ENCODE measurements around the gene VSIG8. TPM values are rescaled to one million over a fixed set of nuclear protein-coding genes. Genes with fewer than 3 reads are reported as not detected.

VSIG8 gene, protein sequence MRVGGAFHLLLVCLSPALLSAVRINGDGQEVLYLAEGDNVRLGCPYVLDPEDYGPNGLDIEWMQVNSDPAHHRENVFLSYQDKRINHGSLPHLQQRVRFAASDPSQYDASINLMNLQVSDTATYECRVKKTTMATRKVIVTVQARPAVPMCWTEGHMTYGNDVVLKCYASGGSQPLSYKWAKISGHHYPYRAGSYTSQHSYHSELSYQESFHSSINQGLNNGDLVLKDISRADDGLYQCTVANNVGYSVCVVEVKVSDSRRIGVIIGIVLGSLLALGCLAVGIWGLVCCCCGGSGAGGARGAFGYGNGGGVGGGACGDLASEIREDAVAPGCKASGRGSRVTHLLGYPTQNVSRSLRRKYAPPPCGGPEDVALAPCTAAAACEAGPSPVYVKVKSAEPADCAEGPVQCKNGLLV
- total RNA-seq (2021) = not detected in 3 replicates
- not detected for Bru-seq, nascent RNA
- long read RNA-seq, experiment 1 = 0 reads
- long read RNA-seq, experiment 2 = 0 reads
- long read RNA-seq, experiment 3 = 0 reads

GRCh38 chr1:159862557-159862956 lies at the start of gene VSIG8:
Gene VSIG8, minus strand, starts transcription at chr1:159862657. Its CDS starts 136 bp downstream, at chr1:159862521.
- ATAC-seq (no peak), DNase-seq (ENCODE audit: low spot score) (no peak)
- Mint-ChIP-seq H3K36me3 (no peaks in the 10 kb centered on the region), H3K4me3 (no peak within 1 kb of the TSS), H3K9me3 (no peaks in the 10 kb centered on the region), H3K27me3 (ENCODE audit: low read depth) (peaks cover 5% of the 10 kb centered on the region; the same call in 1 of the 2 replicates), H3K27ac (no peak within 1 kb of the TSS), H3K4me1 (peaks cover 3% of the 10 kb centered on the region)
- ChIA-PET CTCF (interaction anchor here (0.6 to 2.5 kb wide), 5 partner anchors 10 to 63 kb away, joined by 3 to 7 read pairs (median 4); no protein-coding TSS in a partner anchor), POLR2A (no interaction called here)
- TF ChIP-seq, protein P1, sequence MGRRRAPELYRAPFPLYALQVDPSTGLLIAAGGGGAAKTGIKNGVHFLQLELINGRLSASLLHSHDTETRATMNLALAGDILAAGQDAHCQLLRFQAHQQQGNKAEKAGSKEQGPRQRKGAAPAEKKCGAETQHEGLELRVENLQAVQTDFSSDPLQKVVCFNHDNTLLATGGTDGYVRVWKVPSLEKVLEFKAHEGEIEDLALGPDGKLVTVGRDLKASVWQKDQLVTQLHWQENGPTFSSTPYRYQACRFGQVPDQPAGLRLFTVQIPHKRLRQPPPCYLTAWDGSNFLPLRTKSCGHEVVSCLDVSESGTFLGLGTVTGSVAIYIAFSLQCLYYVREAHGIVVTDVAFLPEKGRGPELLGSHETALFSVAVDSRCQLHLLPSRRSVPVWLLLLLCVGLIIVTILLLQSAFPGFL (CRISPR knock-in tag; IDR thresholded peaks at IDR 0.05; ENCODE audit: borderline replicate concordance) = no peak
- TF ChIP-seq CREB1 (CRISPR knock-in tag; IDR thresholded peaks at IDR 0.05) (no peak), RORB (CRISPR knock-in tag; IDR thresholded peaks at IDR 0.05) (no peak), ZBTB21 (CRISPR knock-in tag; IDR thresholded peaks at IDR 0.05; ENCODE audit: borderline replicate concordance) (no peak), KAT7 (CRISPR knock-in tag; IDR thresholded peaks at IDR 0.05; ENCODE audit: borderline replicate concordance) (no peak), ZNF425 (CRISPR knock-in tag; conservative IDR thresholded peaks at IDR 0.05) (no peak), FOXP1 (CRISPR knock-in tag; IDR thresholded peaks at IDR 0.05; ENCODE audit: borderline replicate concordance) (no peak), CTCF (IDR thresholded peaks at IDR 0.05) (no peak), NFYB (CRISPR knock-in tag; conservative IDR thresholded peaks at IDR 0.05; ENCODE audit: low read depth) (no peak), ATF3 (CRISPR knock-in tag; conservative IDR thresholded peaks at IDR 0.05) (no peak)
- TF ChIP-seq, protein P2, sequence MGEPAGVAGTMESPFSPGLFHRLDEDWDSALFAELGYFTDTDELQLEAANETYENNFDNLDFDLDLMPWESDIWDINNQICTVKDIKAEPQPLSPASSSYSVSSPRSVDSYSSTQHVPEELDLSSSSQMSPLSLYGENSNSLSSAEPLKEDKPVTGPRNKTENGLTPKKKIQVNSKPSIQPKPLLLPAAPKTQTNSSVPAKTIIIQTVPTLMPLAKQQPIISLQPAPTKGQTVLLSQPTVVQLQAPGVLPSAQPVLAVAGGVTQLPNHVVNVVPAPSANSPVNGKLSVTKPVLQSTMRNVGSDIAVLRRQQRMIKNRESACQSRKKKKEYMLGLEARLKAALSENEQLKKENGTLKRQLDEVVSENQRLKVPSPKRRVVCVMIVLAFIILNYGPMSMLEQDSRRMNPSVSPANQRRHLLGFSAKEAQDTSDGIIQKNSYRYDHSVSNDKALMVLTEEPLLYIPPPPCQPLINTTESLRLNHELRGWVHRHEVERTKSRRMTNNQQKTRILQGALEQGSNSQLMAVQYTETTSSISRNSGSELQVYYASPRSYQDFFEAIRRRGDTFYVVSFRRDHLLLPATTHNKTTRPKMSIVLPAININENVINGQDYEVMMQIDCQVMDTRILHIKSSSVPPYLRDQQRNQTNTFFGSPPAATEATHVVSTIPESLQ (CRISPR knock-in tag; IDR thresholded peaks at IDR 0.05) = no peak
- TF ChIP-seq, protein P3, sequence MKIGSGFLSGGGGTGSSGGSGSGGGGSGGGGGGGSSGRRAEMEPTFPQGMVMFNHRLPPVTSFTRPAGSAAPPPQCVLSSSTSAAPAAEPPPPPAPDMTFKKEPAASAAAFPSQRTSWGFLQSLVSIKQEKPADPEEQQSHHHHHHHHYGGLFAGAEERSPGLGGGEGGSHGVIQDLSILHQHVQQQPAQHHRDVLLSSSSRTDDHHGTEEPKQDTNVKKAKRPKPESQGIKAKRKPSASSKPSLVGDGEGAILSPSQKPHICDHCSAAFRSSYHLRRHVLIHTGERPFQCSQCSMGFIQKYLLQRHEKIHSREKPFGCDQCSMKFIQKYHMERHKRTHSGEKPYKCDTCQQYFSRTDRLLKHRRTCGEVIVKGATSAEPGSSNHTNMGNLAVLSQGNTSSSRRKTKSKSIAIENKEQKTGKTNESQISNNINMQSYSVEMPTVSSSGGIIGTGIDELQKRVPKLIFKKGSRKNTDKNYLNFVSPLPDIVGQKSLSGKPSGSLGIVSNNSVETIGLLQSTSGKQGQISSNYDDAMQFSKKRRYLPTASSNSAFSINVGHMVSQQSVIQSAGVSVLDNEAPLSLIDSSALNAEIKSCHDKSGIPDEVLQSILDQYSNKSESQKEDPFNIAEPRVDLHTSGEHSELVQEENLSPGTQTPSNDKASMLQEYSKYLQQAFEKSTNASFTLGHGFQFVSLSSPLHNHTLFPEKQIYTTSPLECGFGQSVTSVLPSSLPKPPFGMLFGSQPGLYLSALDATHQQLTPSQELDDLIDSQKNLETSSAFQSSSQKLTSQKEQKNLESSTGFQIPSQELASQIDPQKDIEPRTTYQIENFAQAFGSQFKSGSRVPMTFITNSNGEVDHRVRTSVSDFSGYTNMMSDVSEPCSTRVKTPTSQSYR (CRISPR knock-in tag; IDR thresholded peaks at IDR 0.05) = no peak
- TF ChIP-seq, protein P4, sequence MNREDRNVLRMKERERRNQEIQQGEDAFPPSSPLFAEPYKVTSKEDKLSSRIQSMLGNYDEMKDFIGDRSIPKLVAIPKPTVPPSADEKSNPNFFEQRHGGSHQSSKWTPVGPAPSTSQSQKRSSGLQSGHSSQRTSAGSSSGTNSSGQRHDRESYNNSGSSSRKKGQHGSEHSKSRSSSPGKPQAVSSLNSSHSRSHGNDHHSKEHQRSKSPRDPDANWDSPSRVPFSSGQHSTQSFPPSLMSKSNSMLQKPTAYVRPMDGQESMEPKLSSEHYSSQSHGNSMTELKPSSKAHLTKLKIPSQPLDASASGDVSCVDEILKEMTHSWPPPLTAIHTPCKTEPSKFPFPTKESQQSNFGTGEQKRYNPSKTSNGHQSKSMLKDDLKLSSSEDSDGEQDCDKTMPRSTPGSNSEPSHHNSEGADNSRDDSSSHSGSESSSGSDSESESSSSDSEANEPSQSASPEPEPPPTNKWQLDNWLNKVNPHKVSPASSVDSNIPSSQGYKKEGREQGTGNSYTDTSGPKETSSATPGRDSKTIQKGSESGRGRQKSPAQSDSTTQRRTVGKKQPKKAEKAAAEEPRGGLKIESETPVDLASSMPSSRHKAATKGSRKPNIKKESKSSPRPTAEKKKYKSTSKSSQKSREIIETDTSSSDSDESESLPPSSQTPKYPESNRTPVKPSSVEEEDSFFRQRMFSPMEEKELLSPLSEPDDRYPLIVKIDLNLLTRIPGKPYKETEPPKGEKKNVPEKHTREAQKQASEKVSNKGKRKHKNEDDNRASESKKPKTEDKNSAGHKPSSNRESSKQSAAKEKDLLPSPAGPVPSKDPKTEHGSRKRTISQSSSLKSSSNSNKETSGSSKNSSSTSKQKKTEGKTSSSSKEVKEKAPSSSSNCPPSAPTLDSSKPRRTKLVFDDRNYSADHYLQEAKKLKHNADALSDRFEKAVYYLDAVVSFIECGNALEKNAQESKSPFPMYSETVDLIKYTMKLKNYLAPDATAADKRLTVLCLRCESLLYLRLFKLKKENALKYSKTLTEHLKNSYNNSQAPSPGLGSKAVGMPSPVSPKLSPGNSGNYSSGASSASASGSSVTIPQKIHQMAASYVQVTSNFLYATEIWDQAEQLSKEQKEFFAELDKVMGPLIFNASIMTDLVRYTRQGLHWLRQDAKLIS (CRISPR knock-in tag; IDR thresholded peaks at IDR 0.05; ENCODE audit: borderline replicate concordance) = no peak
- TF ChIP-seq, protein P5, sequence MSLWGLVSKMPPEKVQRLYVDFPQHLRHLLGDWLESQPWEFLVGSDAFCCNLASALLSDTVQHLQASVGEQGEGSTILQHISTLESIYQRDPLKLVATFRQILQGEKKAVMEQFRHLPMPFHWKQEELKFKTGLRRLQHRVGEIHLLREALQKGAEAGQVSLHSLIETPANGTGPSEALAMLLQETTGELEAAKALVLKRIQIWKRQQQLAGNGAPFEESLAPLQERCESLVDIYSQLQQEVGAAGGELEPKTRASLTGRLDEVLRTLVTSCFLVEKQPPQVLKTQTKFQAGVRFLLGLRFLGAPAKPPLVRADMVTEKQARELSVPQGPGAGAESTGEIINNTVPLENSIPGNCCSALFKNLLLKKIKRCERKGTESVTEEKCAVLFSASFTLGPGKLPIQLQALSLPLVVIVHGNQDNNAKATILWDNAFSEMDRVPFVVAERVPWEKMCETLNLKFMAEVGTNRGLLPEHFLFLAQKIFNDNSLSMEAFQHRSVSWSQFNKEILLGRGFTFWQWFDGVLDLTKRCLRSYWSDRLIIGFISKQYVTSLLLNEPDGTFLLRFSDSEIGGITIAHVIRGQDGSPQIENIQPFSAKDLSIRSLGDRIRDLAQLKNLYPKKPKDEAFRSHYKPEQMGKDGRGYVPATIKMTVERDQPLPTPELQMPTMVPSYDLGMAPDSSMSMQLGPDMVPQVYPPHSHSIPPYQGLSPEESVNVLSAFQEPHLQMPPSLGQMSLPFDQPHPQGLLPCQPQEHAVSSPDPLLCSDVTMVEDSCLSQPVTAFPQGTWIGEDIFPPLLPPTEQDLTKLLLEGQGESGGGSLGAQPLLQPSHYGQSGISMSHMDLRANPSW (CRISPR knock-in tag; conservative IDR thresholded peaks at IDR 0.05; ENCODE audit: low read depth) = no peak
